Activated T-cell treated with anti-CD3 and anti-CD28 coated beads for 1 hour (primary cell): ENCODE results near the gene ZNF414.
"Not testable (repeated sequence)": the region's sequence is repeated elsewhere in the genome, so short reads cannot be mapped to it uniquely, and the experiment has no call there.

ENCODE experiments used
- DNase-seq: peaks from one replicate; pipeline ENCODE4 v3.0.0-alpha.2; 2020; ENCODE audit warnings: low read depth

Gene ZNF414

GRCh38 chr19:8517551-8518442 lies 3.8 kb upstream of the ZNF414 start:
- DNase-seq: peak; percentile 29

DNA sequence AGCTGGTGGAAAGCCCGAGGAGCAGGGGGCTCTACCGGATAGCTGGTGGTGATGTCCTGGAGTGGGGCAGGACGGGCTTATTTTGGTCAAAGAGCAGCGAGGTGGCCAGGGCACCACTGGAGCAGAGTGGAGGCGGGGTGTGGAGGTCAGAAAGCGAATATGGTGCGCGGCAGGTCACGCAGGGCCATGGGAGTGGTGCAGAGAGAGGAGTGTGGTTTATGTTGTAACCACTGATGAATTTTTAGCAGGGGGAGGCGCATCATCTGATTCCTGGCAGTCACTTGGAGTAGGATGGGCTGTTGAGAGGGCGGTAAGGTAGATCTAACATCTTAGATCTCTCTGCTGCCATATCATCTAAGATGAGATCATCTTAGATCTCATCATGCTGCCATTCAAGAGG lies 1.4 kb upstream of the ZNF414 start:
- DNase-seq: peak; percentile 37

DNA sequence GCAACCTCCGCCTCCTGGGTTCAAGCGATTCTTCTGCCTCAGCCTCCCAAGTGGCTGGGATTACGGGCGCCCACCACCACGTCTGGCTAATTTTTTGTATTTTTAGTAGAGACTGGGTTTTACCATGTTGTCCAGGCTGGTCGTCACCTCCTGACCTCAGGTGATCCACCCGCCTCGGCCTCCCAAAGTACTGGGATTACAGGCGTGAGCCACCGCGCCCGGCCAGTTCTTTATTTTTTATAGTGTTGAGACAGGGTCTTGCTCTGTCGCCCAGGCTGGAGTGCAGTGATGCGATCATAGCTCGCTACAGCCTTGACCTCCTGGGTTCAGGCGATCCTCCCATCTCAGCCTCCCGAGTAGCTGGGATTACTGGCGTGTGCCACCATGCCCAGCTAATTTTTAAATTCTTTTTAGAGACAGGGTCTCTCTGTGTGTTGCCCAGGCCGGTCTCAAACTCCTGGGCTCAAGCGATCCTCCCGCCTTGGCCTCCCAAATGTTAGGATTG lies 590 bp upstream of the ZNF414 start:
- not testable (repeated sequence) for DNase-seq

- DNase-seq: no peak
Observed at GRCh38 chr19:8513036-8513686, 806 bp downstream of the ZNF414 start.

DNA sequence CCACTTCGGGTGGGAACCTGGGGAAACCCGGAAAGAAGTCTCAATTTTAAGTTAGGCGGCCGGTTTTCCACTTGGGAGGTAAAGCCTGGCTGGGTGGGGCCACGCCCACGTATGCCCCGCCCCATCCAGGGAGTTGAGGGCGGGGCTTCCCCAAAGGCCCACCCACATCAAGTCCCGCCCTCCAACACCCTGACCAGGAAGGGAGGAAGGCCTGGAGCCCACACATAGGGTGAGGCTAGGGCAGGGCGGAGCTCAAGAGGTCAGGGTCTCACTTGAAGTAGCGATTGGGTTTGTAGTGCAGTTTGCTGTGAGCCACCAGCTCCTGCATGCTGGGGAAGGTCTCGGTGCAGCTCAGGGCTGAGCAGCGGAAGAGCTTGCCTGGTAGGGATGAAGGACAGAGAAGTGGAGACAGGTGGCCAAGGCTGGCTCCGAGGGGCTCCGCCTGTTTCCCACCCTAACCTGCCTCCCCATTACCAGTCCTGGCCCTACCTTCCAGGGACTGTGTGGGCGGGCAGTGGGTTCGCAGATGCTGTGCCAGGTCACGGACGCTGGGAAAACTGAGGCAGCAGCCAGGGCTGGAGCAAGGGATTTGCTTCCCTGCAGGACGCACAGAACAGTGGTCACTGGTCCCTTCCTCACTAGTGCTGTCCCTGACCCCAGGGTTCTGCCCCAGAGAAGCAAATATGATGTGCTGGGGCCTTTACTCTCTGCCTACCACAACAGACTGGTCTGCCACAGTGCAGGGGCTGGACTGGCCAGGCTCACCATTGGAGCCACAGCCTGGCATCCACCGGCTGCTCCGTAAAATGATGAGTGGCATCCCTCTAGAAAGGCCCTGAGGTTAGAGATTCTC lies 1.6 kb downstream of the ZNF414 start:
- no peak for DNase-seq

- DNase-seq: no peak
Observed at GRCh38 chr19:8511573-8512101, 2.3 kb downstream of the ZNF414 start.

DNA sequence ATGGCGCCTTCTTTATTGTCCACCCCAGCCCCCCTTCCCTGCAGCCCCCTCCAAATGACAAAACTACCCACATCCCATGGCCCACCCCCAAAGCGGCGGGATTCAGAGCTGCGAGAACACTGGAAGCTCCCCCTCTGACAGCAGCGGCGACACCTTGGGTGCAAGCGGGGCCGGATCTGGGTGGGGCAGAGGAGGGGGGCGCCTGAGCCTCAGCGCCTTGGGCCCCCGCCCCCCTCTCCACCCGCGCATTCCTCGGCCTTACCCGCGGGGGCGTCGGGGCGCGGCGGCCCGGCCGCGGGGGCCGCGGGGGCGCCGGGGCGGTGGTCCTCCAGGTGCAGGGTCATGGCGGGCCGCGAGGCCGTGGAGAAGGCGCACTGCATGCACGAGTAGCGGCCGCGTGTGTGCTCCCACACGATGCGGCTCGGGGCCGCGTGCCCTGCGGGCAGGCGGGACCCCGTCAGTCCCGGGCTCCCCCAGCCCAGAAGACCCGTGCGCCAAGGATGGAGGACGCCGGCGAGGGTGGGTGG lies 3.3 kb downstream of the ZNF414 start:
- DNase-seq: no peak

- no peak for DNase-seq
Observed at GRCh38 chr19:8506402-8506957, 7.5 kb downstream of the ZNF414 start.

- peak; percentile 67 for DNase-seq
Observed at GRCh38 chr19:8505680-8506401, 8.1 kb downstream of the ZNF414 start.

DNA sequence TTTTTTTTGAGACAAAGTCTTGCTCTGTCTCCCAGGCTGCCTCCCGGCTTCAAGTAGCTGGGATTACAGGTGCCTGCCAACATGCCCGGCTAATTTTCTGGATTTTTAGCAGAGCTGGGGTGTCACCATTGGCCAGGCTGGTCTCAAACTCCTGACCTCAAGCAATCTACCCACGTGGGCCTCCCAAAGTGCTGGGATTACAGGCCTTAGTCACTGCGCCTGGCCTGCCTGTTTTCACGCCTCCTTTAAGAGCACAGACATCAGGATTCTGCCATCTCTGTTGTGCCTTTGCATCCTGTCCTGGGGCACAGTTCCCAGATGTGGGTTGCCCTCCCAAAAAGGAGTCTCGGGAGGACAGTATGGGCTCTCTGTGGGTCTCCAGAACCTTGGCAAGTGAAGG lies 9.0 kb downstream of the ZNF414 start:
- no peak for DNase-seq

- no peak for DNase-seq
Observed at GRCh38 chr19:8504171-8504570, 9.8 kb downstream of the ZNF414 start.

DNA sequence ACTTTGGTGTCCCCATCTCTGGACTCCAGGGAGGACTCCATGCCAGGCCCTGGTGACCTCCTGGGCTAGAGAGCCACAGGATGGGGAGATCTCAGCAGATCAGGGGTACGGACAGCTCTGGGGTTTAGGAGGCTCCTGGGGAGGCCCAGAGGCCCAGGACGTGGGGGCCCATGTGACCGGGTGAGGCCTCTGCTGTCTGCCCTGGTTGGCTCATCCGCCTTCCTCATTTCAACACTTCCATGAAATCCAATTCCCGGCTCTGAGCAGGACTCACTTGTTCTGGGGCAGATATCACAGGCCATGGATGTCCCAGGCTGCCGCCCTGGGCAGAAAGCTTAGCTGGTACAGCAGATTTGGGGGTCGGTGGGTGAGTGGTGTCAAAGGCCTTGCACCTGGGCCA lies 10.5 kb downstream of the ZNF414 start:
- no peak for DNase-seq

DNA sequence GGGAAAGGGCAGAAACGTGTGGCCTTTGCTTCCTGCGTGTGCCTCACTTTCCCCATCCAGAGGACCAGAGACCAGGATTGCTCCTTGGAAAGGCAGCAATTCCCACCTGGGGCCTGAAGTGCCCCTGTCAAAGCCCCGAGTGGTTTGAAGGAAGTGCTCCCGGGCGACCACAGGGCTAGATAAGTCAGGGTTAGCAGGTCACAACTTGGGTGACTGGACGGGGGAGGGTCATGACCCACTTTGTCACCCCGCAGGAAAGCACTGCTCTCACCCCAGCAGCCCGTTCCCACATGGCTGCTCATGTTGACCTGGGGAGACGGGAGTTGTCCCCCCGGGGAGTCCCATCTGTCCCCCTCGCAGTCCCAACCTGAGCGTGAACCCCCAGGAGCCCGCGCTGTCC lies 12.0 kb downstream of the ZNF414 start:
- no peak for DNase-seq

DNA sequence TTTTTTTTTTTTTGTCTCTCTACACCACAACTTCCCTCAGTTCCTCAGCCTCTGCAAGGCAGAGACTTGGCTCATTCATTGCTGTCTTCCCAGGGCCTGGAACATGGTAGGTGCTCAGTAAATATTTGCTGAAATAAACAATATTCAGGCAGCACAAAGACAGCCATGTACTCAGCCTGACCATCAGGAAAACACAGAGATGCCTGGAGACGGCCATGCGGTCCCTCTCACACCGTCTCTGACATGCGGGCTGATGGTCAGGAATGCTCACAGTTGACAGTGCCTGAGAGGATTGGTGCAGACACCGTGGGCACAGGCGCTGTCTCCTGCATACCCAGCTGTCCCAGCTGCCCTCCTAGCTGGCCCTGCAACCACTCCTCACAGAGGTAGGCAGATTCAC lies 12.5 kb downstream of the ZNF414 start:
- DNase-seq: no peak

GRCh38 chr19:8500158-8500557 lies 13.8 kb downstream of the ZNF414 start:
- DNase-seq: no peak

DNA sequence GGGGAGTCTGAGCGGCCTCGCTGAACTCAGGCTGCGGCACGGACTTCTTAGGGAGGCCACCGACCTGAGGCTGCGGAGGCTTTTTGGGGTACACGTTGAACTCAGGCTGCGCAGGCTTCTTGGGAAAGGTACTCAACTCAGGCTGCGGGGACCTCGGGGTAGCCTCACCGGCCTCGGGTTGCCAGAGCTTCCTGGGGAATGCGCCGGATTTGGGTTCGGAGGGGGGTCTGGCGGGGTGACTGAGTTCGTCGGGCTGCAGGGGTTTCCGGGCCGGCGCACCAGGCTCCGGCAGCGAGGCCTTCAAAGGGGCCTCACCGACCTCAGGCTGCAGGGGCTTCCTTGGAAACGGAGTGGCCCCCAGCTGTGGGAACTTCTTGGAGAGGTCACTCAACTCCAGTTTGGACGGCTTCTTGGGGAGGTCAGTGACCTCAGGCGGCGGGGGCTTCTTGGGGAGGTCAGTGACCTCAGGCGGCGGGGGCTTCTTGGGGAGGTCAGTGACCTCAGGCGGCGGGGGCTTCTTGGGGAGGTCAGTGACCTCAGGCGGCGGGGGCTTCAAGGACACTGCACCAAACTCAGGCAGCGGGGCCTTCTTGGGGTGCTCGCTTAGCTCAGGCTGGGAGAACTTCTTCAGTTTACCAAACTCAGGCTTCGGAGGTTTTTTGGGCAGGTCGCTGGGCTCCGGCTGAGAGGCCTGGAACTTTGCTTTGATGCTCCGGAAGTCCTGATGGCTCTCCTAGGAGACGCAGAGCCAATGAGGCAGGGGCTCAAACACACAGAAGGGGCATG lies 14.7 kb downstream of the ZNF414 start:
- no peak for DNase-seq

GRCh38 chr19:8498295-8498694 lies 15.7 kb downstream of the ZNF414 start:
- no peak for DNase-seq

DNA sequence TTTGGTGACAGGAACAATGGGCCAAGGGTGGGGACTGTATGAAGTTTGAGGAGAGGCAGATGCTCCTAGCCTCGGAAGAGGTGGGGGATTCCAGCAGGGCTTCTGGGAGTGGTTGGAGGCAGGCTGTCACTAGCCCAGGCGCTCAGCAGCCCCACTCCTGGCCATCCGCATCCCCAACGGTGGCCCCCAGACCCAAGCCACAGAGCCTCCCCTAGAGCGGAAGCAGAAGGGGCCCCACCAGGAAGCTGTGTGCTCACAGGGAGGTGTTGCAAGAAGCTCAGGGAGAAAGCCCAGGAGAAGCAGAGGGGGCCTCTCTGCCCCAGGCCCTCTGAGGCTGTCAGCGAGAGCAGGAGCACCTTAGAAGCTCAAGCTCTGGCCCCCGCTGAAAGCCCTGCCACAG lies 19.8 kb downstream of the ZNF414 start:
- no peak for DNase-seq

GRCh38 chr19:8491574-8491973 lies 22.4 kb downstream of the ZNF414 start:
- DNase-seq: no peak

DNA sequence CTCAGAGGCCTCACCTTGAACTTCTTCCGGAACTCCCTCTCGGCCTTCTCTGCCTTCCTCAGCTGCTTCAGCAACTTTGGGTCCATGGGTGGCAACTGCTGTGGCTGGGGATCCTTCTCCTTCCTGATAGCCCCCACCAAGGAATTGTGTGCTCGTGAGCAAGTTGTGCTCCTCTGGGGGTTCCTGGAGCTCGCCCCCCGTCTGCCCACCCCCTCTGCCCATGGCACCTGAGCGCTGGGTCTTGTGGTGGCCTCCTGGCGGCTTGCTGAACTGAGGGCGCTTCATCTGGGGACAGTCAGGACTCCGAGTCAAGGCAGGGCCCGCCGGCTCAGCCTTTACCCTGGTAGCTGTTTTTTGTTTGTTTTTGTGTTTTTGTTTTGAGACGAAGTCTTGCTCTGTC lies 23.1 kb downstream of the ZNF414 start:
- no peak for DNase-seq
